ENCODE measurements around the gene PRR20G.

DNA sequence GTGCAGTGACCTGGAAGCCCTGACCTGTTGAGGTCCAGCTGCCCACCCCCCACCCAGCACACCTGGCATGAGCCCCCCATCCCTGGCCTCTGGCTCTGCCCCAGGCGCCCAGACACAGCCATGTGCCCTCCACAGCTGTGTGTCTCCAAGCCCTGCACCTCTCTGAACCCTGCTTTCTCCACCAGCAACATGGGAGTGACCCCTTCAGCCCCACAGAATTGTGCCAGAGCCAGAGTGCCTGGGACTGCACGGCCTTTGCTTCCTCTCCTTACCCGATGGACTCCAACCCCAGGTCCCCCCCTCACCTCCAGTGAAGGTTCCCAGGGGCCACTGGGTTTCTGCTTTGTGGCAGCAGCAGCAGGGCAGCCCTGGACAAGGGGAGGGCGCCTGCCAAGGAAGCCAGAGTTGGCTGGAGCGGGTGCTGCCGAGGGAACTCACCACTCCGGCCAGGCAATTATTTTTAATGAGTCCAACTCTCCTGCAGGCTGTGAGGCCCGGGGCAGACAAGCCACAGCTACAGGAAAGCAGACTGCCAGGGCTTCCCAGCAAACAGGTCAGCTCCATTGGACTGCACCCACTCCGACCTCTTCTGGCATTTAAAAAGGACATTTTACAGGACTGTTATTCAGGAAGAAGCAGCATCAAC is 24.1 kb downstream of the PRR20G start:
- TF ChIP-seq TAF1 (IDR thresholded peaks at IDR 0.05; ENCODE audit: low read depth, low read length), result no peak
- TF ChIP-seq POLR2AphosphoS5 (IDR thresholded peaks at IDR 0.05; ENCODE audit: low read depth, low read length), result no peak
- TF ChIP-seq POLR2A (IDR thresholded peaks at IDR 0.05; ENCODE audit: control extremely low read depth in 1 of 2, low read depth in 2 of 2, low read length in 2 of 2), result no peak
- TF ChIP-seq CEBPB (IDR thresholded peaks at IDR 0.05; ENCODE audit: low read depth, low read length), result no peak
- TF ChIP-seq, protein P1, sequence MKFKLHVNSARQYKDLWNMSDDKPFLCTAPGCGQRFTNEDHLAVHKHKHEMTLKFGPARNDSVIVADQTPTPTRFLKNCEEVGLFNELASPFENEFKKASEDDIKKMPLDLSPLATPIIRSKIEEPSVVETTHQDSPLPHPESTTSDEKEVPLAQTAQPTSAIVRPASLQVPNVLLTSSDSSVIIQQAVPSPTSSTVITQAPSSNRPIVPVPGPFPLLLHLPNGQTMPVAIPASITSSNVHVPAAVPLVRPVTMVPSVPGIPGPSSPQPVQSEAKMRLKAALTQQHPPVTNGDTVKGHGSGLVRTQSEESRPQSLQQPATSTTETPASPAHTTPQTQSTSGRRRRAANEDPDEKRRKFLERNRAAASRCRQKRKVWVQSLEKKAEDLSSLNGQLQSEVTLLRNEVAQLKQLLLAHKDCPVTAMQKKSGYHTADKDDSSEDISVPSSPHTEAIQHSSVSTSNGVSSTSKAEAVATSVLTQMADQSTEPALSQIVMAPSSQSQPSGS (IDR thresholded peaks at IDR 0.05; ENCODE audit: low read length), result no peak
- no peak for TF ChIP-seq EZH2 (IDR thresholded peaks at IDR 0.05; ENCODE audit: low read depth, low read length, severe bottlenecking)
- TF ChIP-seq, protein P2, sequence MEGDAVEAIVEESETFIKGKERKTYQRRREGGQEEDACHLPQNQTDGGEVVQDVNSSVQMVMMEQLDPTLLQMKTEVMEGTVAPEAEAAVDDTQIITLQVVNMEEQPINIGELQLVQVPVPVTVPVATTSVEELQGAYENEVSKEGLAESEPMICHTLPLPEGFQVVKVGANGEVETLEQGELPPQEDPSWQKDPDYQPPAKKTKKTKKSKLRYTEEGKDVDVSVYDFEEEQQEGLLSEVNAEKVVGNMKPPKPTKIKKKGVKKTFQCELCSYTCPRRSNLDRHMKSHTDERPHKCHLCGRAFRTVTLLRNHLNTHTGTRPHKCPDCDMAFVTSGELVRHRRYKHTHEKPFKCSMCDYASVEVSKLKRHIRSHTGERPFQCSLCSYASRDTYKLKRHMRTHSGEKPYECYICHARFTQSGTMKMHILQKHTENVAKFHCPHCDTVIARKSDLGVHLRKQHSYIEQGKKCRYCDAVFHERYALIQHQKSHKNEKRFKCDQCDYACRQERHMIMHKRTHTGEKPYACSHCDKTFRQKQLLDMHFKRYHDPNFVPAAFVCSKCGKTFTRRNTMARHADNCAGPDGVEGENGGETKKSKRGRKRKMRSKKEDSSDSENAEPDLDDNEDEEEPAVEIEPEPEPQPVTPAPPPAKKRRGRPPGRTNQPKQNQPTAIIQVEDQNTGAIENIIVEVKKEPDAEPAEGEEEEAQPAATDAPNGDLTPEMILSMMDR (IDR thresholded peaks at IDR 0.05; ENCODE audit: control extremely low read depth in 1 of 3, insufficient read depth in 1 of 3, low read depth in 1 of 3, low read length in 3 of 3), result no peak
- TF ChIP-seq KDM5A (IDR thresholded peaks at IDR 0.05; ENCODE audit: low read length), result no peak
